NCI-H510A treated with DMSO at 0.1 percent for 48 hours (cell line): ENCODE measurements around the gene GLIS1.

ENCODE experiments used
- DNase-seq: peaks from one replicate; lab custom pipeline; 2025; lab: John Stamatoyannopoulos, UW

GLIS1 gene

GRCh38 chr1:53717025-53717804 is 21.7 kb downstream of the GLIS1 start:
- DNase-seq: no peak

- DNase-seq: no peak
These were observed 22.8 kb downstream of the GLIS1 start for GRCh38 chr1:53716150-53716549.

- no peak for DNase-seq
These were observed 23.5 kb downstream of the GLIS1 start for GRCh38 chr1:53715478-53715877.

- no peak for DNase-seq
These were observed 26.7 kb downstream of the GLIS1 start for GRCh38 chr1:53712276-53712675.

GRCh38 chr1:53710584-53710983 is 28.4 kb downstream of the GLIS1 start:
- DNase-seq: no peak

- no peak for DNase-seq
These were observed 30.3 kb downstream of the GLIS1 start for GRCh38 chr1:53708687-53709086.

GRCh38 chr1:53706356-53706755 is 32.6 kb downstream of the GLIS1 start:
- DNase-seq: no peak

GRCh38 chr1:53705446-53706096 is 33.4 kb downstream of the GLIS1 start:
- DNase-seq: no peak

GRCh38 chr1:53704804-53705445 is 34.0 kb downstream of the GLIS1 start:
- DNase-seq: no peak

- no peak for DNase-seq
These were observed 34.7 kb downstream of the GLIS1 start for GRCh38 chr1:53704304-53704703.

GRCh38 chr1:53703174-53703573 is 35.8 kb downstream of the GLIS1 start:
- DNase-seq: no peak

GRCh38 chr1:53702341-53702740 is 36.6 kb downstream of the GLIS1 start:
- DNase-seq: no peak

GRCh38 chr1:53700776-53701175 is 38.2 kb downstream of the GLIS1 start:
- no peak for DNase-seq

- no peak for DNase-seq
These were observed 39.0 kb downstream of the GLIS1 start for GRCh38 chr1:53699981-53700380.

GRCh38 chr1:53698384-53698980 is 40.5 kb downstream of the GLIS1 start:
- DNase-seq: no peak

GRCh38 chr1:53697721-53698383 is 41.1 kb downstream of the GLIS1 start:
- no peak for DNase-seq

GRCh38 chr1:53696990-53697389 is 42.0 kb downstream of the GLIS1 start:
- DNase-seq: no peak

- no peak for DNase-seq
These were observed 42.4 kb downstream of the GLIS1 start for GRCh38 chr1:53696571-53696970.

- DNase-seq: no peak
These were observed 42.9 kb downstream of the GLIS1 start for GRCh38 chr1:53696051-53696450.

GRCh38 chr1:53695116-53695515 is 43.8 kb downstream of the GLIS1 start:
- no peak for DNase-seq

GRCh38 chr1:53694718-53695091 is 44.3 kb downstream of the GLIS1 start:
- DNase-seq: no peak
